Stimulated activated CD4-positive, alpha-beta T cell treated with anti-CD3 and anti-CD28 coated beads, Interleukin-2, amount 100 ng/mL, for 4 hours (primary cell): ENCODE measurements around the gene ARHGAP27.

Experiments used
- DNase-seq: peaks from one replicate; pipeline ENCODE4 v3.0.0-alpha.2; 2020; ENCODE audit warnings: low read depth

Gene ARHGAP27

DNA sequence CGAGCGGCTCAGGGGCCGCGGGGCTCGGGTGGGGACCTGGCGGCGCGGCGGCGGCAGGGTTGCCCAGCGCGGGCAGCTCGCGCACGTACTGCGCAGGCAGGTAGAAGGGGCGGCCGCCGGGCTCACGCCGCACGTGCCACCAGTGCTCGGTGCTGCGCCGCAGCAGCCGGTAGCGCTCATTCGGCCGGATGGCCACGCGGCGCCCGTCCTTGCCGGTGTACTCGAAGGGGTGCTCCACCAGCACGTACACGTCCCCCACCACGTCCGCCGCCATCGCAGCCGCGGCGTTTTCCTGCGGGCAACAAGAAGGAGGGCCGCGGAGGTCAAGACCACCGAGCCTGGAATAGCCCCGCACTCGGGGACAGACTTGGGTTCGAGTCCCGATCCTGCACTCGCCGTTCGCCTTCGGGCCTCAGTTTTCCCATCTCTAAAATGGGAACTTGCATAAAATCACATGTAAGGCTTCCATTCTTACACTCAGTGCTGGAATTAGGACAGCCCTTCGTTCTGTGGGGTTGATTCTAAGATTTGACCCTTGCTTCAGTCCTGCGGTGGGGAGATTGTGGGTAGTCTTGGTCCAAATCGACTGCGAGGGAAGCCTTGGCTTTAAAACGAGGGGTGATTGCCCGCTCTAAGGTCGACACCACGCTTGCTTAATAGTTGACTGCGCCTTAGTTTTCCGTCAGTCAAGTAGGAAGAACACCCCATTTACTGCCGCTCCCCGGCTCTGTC is 2.5 kb downstream of the ARHGAP27 start:
- DNase-seq, result no peak

DNA sequence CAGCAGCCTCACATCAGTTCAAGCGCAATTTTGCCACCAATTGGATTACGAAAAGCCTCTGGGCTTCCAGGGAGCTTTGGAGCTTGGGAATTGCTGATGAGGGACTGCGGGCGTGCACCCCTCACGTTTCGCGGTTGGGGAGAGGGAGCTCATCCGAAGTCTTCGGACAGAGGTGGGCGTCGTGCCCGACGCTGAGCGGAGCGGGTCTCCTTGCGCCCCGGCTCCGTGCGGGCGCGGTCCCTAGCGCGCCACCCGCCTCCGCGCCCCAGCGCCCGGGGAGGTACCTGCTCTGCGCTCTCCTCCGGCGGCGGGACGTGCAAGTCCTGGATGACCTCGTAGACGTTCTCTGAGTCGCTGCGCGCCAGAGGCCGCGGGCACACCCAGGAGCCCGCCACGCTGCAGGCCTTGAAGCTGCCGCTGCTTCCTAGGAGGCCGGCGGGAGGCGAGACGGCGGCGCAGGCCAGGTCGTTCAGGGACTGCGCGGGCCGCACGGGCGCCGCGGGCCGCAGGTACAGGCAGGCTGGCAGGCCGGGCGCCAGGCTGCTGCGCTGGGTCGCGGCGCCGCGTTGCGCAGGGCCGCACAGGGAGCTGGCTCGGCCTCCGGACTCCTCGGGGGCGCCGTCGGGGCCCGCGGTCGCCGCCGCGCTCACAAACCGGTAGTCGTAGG is 3.2 kb downstream of the ARHGAP27 start:
- no peak for DNase-seq

DNA sequence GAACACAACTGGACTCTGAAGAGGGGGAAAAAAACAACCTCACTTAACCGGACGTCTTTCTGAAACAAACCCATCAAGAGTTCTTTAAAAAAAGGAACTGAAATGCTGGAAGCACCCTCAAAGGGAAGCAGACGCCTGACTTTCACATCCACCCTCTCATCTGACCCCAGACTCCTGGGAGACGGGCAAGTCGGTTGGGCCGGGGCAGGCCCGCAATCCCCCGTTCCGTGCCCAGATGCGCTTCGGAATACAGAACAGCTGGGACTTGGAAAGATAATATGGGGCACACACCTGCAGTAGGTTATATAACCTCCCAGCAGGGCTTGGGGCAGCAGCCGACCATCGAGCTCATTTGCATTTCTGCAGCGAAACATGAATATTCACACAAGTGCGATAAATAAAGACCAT is 3.7 kb downstream of the ARHGAP27 start:
- no peak for DNase-seq

DNA sequence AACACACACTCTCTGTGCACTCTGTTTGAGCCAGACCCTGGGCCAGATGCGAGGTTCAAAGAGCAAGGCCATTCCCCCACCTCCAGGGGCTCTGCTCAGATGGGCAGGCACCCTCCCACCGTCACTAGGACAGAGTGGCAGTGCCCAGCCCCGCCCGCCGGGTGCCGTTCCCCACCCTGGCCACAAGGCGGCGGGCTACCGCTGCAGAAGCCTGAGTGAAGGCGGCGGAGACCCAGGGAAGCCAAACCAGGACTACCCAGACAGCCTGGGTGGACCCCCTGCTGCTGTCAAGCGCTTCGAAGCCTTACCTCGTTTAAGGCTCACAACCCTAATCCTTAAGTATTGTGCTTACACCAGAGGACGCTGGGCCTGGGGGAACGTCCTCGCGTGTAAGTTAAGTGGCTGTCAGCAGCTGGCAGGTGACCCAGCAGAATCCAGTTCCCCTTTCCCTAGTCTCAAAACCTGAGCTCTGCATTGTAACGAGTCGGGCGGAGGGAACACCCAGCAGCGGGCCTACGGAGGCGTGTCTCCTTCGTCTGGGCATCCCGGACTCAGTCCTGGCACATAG is 4.5 kb downstream of the ARHGAP27 start:
- DNase-seq, result peak; percentile 65

DNA sequence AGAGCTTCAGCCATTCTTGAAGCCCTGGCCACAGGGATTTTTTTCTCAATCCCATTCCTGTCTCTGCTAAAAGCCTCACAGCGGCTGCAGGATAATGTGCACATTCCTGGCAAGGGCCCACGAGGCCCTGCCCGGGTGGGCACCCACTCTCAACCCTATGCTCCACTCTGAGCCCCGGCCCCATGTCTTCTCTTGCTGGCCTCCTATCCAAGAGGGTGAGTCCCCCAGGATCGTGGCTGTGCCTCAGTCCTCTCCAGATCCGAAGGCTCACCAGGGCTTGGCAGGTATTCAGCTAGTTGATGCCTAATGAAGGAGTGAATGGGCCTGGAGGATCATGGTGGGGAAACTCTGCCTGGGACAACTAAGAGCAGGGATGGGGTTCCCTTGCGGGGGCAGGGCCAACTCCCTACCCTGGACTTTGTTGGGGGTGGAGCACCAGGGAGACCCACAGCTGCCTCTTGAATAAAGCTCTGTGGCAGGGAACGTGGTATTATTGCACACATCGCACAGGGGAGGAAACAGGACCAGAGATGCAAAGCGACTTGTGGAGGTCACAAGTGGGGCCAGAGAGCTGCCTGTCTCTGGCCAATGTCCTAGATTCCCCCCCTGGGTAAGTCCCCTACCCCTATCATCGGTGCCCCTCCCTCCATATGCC is 5.4 kb downstream of the ARHGAP27 start:
- DNase-seq, result no peak

DNA sequence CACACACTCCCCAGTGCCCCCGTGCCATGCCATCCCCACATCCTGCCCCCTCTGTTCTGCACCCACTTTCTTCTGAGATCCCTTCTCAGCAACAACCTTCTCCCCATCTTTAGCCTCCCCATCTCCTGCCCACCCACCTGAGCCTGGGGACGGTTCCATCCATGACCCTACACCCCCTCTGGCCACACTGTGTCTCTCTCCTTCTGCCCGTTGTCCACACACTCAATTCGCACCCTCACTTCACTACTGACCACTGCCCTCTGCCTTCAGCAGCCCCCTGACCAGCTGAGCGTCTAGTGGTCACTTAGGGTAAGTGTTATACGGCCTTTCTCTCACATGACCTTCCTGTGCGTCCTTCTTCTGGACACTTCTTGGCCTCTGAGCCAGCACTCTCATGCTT is 6.1 kb downstream of the ARHGAP27 start:
- DNase-seq, result no peak

DNA sequence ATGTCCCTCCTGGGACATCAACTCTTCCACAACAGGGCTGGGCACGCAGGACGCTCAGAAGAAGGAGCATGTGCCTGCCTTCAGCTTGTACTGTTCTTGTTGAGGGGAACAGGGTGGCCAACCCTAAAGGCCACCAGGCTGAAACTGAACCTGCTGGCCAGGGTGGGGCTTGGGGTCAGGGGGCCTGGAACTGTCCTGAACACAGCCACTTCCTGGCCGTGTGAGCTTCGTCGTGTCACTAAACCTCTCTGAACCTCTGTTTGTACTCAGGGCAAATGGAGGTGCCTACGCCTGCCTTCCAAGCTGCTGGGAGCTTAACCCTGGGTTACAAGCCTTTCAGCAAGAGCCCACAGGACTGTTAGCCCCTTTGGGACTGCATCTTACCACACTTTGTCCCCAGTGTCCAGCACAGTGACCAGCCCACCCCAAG is 6.7 kb downstream of the ARHGAP27 start:
- no peak for DNase-seq

DNA sequence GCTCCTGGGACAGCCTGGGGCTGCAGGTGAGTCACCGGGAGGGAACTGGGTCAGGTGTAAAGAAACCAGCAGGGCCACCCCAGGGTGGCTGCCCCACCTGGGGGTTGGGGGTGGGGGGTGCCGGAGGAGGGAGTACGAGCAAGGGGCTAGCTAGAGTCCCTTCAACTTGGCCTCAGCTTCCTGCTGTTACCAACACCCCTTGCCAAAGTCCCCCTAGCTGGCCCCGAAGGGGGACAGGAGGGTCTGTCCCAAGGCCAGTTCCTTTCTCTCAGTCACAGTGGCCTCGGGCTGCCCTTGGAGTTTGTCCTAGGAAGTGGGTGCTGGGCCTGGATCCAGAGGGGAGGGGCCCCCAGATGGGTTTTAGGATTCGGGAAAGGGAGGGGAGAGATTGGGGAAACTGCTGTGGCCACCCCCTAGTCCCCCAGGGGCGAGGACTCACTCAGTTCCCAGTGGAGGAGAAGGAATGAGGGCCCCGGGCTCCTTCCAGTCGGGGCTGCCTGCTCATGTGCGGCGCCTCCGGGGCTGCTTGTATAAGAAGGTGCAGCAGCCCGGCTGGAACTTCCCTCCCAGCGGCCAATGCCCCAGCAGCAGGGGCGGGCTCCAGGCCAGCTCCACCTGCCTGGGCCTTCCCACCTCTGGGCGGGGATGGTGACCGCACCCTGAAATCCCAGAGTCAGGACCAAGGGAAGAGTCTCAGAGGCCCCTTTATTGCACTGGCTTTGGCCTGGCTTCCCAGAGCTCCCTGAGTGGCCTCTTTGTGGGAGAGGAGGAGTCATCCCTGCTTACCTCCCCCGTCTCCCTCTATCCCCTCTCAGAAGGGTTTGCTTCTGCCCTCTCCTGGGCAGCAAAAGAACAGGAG is 7.3 kb downstream of the ARHGAP27 start:
- DNase-seq, result no peak

DNA sequence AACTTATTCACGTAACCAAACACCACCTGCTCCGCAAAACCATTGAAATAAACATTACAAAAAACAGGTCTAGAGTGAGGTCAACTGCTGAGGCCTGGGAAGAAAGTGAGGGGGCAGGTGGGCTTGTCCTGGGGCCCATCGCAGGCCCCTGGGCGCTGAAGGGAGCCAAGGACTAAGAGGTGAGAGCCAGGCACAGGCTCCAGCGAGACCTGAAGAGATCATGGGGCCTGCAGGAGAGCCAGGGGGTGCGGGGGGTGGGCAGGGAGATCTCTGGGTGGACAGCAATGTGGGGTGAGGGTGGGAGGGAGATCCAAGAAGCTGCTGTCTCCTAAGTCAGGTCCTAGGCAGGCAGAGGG is 7.9 kb downstream of the ARHGAP27 start:
- no peak for DNase-seq

DNA sequence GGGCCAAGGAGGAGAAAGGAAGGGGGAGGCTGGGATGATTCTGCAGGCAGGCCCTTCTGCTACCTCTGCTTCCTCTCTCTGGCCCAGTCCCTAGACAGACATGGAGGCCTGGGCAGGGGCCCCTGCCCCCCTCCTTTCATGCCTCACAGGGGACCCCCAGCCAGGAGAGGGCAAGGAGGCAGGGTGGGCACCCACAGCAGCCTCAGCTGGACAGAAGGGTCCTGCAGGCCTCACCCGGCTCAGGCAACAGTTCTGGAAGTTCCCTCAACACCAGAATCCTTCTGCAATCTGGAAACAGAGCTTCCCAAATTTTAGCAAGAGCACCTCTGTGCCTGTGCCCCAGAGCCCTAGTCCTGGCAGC is 8.7 kb downstream of the ARHGAP27 start:
- no peak for DNase-seq

DNA sequence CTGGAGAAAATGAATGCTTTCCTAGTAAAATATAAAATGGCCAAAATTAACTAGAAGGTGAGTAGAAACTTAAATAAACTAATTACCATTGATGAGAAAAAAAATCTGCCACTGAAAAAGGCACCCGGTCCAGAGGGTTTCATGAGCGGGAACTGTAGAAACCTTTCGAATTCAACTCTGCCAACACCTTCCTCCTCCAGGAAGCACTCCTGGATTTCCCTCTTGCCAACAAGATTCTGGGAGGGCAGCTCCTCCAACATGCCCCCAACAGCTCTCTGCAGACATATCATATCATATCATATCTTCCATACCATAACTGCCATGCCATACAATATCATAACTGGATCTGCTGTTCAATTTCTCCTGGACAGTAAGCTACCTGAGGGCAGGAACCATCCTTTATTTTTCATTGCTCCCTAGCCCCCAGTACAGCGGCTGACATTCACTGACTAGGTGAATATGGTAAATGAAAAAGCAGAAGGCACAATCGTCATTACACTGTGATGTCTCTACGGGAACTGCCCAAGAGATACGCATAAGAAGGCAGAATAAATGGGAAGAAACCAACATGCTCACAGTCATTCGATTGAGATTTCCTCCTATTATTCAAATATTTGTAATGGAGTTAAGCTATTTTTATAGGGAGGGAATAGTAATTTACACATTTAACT is 9.2 kb downstream of the ARHGAP27 start:
- no peak for DNase-seq

DNA sequence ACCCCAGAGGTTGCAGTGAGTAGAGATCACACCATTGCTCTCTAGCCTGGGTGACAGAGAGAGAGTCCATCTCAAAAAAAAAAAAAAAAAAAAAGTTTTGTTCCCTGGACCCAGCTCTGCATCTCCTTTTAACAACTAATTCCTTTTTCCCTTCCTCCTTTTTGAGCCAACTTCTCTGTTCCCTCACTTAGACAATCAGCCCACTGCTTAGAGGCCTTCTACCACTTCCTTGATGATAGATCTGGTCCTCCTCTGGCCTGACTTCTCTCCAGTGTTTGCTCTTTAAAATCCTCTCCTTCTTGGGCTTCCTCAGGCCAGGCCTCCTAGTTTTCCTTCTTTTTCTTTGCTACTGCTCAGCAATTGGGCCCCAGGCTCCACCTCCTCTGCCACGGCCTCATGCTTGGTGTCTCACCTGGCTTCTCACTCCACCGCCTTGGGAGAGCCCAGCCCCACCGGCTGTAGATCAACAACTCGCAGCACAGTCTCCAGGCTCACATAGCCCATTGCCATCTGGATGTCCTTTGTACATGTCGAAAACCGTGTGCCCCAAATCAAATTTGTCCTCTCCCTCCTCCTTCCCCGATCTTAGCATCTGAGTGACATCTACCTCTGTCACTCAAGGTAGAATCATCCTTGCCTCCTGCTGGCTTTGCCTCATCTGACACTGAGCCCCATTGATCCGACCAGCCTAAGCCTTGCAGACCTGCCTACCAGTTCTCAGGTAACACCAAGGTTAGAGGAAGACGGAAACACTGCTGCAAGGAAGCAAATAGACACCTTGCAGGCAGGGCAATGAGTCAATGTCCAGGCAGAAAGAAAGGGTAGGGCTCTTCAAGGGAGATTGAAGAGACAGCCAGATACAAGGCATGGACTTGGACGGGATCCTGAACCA is 17.4 kb downstream of the ARHGAP27 start:
- DNase-seq, result no peak

DNA sequence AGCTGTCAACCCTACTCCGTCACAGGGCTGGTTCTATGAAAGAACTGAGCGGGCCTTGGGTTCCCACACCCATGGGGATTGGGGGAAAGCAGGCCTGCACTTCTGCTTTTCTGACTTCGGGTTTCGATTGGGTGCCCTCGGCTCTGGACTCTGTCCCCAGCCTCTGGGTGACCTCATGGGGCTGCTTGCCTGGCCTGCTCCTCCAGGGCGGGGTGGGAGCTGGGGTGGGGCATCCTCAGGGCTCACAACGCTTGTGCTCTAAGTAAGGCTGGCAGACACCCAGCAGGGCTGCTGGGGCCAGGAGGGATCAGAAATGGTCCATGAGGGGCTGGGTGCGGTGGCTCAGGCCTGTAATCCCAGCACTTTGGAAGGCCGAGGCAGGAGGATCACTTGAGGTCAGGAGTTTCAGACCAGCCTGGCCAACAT is 19.2 kb downstream of the ARHGAP27 start:
- no peak for DNase-seq

DNA sequence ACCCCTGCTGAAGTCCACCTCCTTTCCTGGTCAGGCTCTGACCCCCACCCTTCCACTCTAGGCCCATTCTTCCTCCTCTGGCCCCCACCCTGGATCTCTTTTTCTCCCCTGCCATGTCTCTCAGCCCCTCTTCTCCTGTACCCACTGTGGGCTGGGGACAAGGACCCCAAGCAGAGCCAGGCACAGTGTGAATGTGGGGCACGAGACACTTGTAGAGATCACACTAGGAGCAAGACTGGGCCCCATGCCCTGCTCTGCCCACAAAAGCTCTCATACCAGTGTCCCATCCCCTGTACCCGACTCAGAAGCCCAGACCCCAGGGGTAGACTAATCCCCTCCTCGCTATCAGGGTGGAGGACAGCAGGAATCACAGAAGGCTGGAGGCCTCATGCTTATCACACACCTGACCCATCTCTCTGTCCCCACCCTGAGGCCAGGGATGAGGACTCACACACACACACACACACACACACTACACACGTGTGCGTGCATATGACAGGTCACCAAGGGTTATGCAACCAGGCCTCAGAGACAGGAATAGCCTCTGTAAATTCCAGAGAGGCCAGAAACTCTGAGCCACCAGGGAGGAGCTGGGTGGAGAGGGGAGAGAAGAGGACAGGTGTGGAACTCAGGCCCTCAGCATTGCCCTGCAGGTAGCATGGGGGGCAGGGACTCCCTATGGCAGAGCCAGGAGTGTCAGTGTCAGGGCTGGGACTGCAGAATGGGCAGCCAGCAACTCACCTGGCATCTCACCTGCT is 21.1 kb downstream of the ARHGAP27 start:
- DNase-seq, result no peak

DNA sequence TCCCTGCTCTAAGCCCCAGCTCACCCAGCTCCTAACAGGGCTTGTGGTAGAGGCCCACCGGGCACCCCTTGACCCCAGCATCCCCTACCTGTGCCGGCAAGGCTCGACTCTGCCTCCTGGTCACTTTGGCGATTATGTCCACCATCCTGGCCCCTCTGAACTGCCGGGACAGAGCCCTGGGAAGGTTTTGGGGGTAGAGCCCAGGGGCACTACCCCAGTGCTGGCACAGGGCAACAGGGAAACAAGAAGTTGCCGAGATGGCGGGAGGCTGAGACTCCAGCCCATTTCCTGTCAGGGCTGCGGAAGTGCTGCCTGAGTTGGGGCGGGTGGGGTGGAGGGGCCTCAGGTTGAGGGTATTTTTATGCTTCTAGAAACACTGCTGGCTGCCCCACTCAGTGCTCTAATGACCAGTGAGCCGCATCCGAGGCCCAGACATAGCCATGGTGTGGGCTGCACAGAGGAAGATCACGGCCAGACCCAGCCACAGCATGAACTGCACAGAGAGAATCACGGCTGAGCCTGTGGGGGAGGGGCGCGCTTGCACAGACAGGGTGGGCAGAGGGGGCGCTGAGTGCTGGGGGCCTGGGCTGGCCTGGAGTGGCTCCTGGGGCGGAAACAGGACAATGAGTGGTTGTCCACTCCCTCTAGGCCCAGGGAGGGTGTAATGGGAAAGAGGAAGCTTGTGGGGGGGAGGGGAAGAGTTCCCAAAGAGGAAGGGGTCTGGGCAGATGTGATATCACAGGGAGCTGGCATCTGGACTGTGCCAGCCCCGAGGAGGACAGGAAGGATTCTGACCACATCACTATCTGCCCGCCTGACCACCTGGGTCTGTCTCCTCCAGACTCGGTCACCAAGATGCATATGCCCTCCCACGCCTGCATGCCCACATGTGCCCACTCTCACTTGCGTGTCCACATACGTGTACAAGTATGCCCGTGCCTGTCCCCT is 22.3 kb downstream of the ARHGAP27 start:
- peak; percentile 24 for DNase-seq

DNA sequence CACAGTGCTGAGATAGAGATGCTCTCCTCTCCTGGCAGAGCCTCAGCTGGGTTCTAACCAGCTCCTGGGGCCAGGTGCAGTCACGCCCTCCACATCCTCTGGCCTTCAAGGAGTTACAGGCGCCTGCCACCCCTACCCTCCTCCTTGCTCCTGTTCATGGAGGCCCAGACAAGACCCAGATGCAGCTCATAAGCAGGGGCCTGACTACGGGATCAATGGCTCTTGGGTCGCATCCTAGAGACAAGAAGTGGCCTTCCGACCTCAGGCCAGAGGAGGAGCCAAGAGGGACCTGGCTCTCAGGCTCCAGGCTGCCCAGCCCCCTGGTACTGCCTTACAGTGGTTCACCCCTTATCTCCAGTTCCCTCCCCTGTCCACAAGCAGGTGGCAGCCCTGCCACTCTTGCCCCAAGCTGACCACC is 23.0 kb downstream of the ARHGAP27 start:
- DNase-seq, result no peak

DNA sequence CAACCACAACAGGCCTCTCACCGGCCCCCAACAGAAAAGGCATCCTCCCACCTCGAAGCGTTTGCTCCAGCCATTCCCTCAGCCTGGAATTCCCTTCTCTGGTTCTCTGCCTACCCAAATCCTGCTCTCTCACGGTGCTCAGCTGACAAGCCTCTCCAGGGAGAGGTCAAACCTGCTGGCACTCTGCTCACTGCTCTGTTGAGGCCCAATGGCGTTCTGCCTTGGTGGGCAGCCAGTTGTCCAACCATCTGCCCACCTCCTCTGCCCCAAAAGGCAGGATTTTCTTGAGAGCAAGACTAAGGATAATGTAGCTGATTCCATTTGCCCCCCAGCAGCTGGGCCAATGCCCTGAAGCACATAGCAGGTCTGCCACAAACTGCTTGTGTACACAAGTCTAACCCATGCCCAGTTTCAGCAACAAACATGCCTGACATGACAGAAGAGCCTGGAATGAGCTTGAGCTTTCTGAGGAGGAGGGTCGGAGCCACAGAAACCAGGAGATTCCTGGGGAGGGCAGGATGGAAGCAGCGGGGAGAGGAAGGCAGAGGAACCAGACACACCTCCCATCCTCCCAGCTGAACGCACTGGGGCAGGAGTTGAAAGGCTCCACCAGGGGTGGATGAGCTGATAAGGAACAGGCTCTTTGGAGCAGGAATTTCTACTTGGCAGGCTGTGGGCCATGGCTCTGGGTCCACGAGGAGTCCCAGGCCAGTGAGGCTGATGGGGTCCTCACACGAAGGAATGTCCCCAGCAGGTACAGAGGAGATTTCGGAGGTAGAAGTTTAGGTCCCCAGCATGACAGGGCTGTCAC is 23.9 kb downstream of the ARHGAP27 start:
- no peak for DNase-seq

DNA sequence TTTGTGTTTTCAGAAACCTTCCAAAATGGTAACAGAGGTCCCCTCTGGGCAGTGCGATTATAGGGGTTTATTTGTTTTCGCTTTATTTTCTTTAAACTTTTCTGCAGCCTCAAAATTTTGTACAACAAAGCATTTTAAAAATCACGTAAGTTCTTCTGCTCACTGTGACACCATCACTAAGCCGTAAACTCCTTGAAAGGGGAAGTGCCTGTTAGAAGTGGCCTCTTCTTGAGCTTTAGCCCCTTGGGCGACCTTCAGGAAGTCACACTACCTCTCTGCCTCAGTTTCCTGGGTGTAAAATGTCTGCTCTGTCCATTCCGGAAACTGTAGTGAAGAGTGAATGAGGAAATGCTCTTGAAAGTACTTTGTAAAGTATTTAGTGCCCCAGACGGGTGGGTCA is 26.6 kb downstream of the ARHGAP27 start:
- no peak for DNase-seq
